OCI-LY3 (cell line): Measurements from ENCODE around the gene VWA3B.
A peak's percentile ranks its signal among the peaks of the same experiment; 100 is the strongest.

Source experiments
- H2AFZ ChIP-seq: fragments of 200-600, 300-600 bp; shearing (Covaris generic); 2 replicates; pipeline ENCODE4 v1.6.0; 2014; ENCODE audit warnings: antibody characterized with exemption, low read depth, low read length
- H3K27ac ChIP-seq: fragments of 200-600, 300-600 bp; sonication (generic); 2 replicates; pipeline ENCODE4 v1.5.1; 2014; ENCODE audit warnings: mild to moderate bottlenecking, low read length, moderate library complexity, mixed read lengths
- H3K27me3 ChIP-seq: fragments of 200-600, 300-600 bp; sonication (generic); 2 replicates; pipeline ENCODE4 v1.6.1; 2014; ENCODE audit warnings: low read depth, low read length, mixed read lengths
- H3K36me3 ChIP-seq: fragments of 200-600, 300-600 bp; sonication (generic); replicated peaks from 2 replicates; pipeline ENCODE3; 2014; ENCODE audit warnings: low read depth, low read length, mixed read lengths
- H3K4me1 ChIP-seq: fragments of 300-600, 200-600 bp; sonication (generic); 2 replicates; pipeline ENCODE4 v1.6.1; 2014; ENCODE audit warnings: low read length, mixed read lengths
- H3K4me2 ChIP-seq: fragments of 200-600, 300-600 bp; sonication (generic); 2 replicates; pipeline ENCODE4 v1.6.1; 2014; ENCODE audit warnings: low read length, mixed read lengths
- H3K4me3 ChIP-seq: fragments of 300-600, 200-600 bp; sonication (generic); 2 replicates; pipeline ENCODE4 v1.5.1; 2014; ENCODE audit warnings: antibody characterized with exemption, mild to moderate bottlenecking, low read length, moderate library complexity
- H3K79me2 ChIP-seq: fragments of 300-600, 200-600 bp; shearing (Covaris generic); 2 replicates; pipeline ENCODE4 v1.6.1; 2014; ENCODE audit warnings: mild to moderate bottlenecking, low read length, mixed read lengths
- H3K9ac ChIP-seq: fragments of 300-600, 200-600 bp; shearing (Covaris generic); 2 replicates; pipeline ENCODE4 v1.6.0; 2014; ENCODE audit warnings: mild to moderate bottlenecking, low read length, moderate library complexity
- H3K9me3 ChIP-seq: fragments of 200-600, 300-600 bp; shearing (Covaris generic); 2 replicates; pipeline ENCODE4 v1.6.1; 2014; ENCODE audit warnings: low read length, mixed read lengths; ENCODE audit not compliant: insufficient read depth
- H4K20me1 ChIP-seq: fragments of 200-600, 300-600 bp; sonication (generic); 2 replicates; pipeline ENCODE4 v1.6.1; 2016; ENCODE audit warnings: low read length, mixed read lengths; ENCODE audit not compliant: insufficient read depth
- EZH2phosphoT487 ChIP-seq: fragments of 200-600 bp; shearing (Covaris generic); IDR thresholded peaks from 2 replicates; pipeline ENCODE4 v1.6.1; 2018; ENCODE audit warnings: antibody characterized with exemption, mixed run types, low read depth
- TF ChIP-seq, protein P1 (sequence below): fragments of 200-600, 300-600 bp; sonication (generic); IDR thresholded peaks from 2 replicates; pipeline ENCODE4 v1.5.1; 2014; ENCODE audit warnings: antibody characterized with exemption, low read length, low read depth

Gene VWA3B

DNA sequence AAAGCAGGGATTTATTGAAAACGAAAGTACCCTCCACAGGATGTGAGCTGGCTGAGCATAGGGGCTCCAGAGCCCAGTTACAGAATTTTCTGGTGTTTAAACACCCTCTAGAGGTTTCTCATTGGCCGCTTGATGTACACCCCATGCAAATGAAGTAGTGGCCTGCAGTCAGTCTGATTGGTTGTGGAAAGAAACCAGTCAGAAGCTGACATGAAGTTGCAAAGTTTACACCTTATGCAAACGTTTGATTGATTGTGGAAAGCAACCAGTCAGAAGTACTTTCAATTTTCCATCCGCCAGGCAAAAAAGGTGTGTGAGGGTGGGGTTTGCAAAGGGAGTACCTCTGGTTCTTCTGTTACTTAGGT, 62.3 kb downstream of the VWA3B start:
- Histone ChIP-seq H3K27ac (no peak overlapping the region), H3K4me3 (no peak overlapping the region), H3K9me3 (no peaks in the 10 kb centered on the region), H3K4me1 (0 out of 2 replicates have a peak, but pooled peaks cover 5% of the 10 kb centered on the region), H3K36me3 (no peaks in the 10 kb centered on the region), H2AFZ (no peak overlapping the region), H3K79me2 (no peaks in the 10 kb centered on the region), H3K9ac (no peak overlapping the region), H3K27me3 (no peaks in the 10 kb centered on the region), H3K4me2 (peak overlapping the region; percentile 7; the same call in 1 of the 2 replicates), H4K20me1 (no peaks in the 10 kb centered on the region)
- TF ChIP-seq, protein P1, sequence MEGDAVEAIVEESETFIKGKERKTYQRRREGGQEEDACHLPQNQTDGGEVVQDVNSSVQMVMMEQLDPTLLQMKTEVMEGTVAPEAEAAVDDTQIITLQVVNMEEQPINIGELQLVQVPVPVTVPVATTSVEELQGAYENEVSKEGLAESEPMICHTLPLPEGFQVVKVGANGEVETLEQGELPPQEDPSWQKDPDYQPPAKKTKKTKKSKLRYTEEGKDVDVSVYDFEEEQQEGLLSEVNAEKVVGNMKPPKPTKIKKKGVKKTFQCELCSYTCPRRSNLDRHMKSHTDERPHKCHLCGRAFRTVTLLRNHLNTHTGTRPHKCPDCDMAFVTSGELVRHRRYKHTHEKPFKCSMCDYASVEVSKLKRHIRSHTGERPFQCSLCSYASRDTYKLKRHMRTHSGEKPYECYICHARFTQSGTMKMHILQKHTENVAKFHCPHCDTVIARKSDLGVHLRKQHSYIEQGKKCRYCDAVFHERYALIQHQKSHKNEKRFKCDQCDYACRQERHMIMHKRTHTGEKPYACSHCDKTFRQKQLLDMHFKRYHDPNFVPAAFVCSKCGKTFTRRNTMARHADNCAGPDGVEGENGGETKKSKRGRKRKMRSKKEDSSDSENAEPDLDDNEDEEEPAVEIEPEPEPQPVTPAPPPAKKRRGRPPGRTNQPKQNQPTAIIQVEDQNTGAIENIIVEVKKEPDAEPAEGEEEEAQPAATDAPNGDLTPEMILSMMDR, result peak; percentile 14; the same call in 1 of the 2 replicates
- no peak for TF ChIP-seq EZH2phosphoT487

GRCh38 chr2:98153481-98153880, 66.5 kb downstream of the VWA3B start:
- no peak overlapping the region for H3K4me2 ChIP-seq
- no peak overlapping the region for H3K9ac ChIP-seq
- H3K36me3 ChIP-seq, result no peaks in the 10 kb centered on the region
- peaks cover 11% of the 10 kb centered on the region for H3K4me1 ChIP-seq
- TF ChIP-seq, protein P1, result no peak
- TF ChIP-seq EZH2phosphoT487, result no peak
- no peak overlapping the region for H2AFZ ChIP-seq
- H3K9me3 ChIP-seq, result no peaks in the 10 kb centered on the region
- no peaks in the 10 kb centered on the region for H3K79me2 ChIP-seq
- H3K4me3 ChIP-seq, result no peak overlapping the region
- H4K20me1 ChIP-seq, result no peaks in the 10 kb centered on the region
- H3K27ac ChIP-seq, result no peak overlapping the region
- no peaks in the 10 kb centered on the region for H3K27me3 ChIP-seq

DNA sequence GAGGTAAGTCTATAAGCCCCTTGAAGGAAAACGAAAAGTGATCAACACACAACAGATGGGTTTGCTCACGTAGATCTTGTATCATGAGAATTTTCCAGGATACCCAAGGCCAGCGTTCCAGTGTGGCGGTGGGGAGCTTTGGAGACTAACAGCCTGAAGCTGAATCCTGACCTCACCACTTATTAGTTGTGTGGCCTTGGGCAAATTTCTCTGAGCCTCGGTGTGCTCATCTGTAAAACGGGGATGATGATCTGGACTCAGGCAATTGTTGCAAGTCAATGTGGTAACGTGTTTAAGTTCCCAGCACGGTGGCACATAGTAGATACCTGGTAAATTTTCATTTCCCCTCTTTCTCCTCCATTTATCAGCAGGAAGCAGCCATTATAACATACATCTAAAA, 68.3 kb downstream of the VWA3B start:
- H3K4me2 ChIP-seq, result no peak overlapping the region
- TF ChIP-seq, protein P1, result no peak
- no peak for TF ChIP-seq EZH2phosphoT487

DNA sequence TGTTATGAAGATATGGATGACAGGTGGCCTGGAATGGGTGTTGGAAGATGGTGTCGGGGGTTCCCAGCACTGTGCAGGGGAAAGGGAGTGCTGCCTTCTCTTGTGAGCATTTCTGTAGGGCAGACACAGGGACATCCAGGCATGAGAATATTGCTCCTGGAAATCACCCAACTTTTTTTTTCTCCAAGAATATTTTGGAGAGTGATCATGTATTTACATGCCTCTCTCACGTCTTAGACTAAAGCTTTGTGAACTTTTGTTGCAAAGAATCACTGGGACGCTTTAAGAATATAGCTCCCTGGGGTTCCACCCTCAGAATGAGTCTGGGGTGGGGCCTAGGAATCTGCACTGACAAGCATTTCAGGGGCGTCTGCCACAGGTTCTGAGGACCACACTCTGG, 68.7 kb downstream of the VWA3B start:
- TF ChIP-seq, protein P1, result no peak
- no peak for TF ChIP-seq EZH2phosphoT487
- Histone ChIP-seq H3K4me2 (no peak overlapping the region), H2AFZ (no peak overlapping the region), H3K9ac (no peak overlapping the region), H3K27ac (no peak overlapping the region), H3K9me3 (no peaks in the 10 kb centered on the region), H3K4me3 (no peak overlapping the region), H3K27me3 (no peaks in the 10 kb centered on the region), H3K79me2 (no peaks in the 10 kb centered on the region), H3K36me3 (no peaks in the 10 kb centered on the region), H4K20me1 (no peaks in the 10 kb centered on the region), H3K4me1 (peaks cover 7% of the 10 kb centered on the region)

More for the DNA sequence above, 68.3 kb downstream of the VWA3B start:
- Histone ChIP-seq H3K9me3 (no peaks in the 10 kb centered on the region), H3K36me3 (no peaks in the 10 kb centered on the region), H3K27ac (no peak overlapping the region), H3K27me3 (no peaks in the 10 kb centered on the region), H3K4me3 (no peak overlapping the region), H3K9ac (no peak overlapping the region), H3K79me2 (no peaks in the 10 kb centered on the region), H4K20me1 (no peaks in the 10 kb centered on the region), H3K4me1 (peaks cover 7% of the 10 kb centered on the region), H2AFZ (no peak overlapping the region)
